ENCODE data around the gene POM121C.
"Not testable (repeated sequence)": the region's sequence is repeated elsewhere in the genome, so short reads cannot be mapped to it uniquely, and the experiment has no call there.

GRCh38 chr7:75492020-75492419 lies 5.9 kb upstream of the POM121C start, which contains the start of gene SPDYE5:
- not testable (repeated sequence) for TF ChIP-seq CTCF (IDR thresholded peaks at IDR 0.05); EZH2 (IDR thresholded peaks at IDR 0.05; ENCODE audit: borderline replicate concordance, insufficient read depth, low read depth, low read length, poor library complexity, severe bottlenecking)
